HL-60 (cell line): ENCODE results near the gene TPP2.

Experiments
- DNase-seq, 2 experiments: peaks; one replicate each; pipeline ENCODE4 v3.0.0-alpha.2; 2010 to 2020; ENCODE audit warnings: low read depth in 1 of 2, low spot score in 1 of 2
- H3K27ac ChIP-seq: fragments of 250-450 bp; sonication (Bioruptor Pico); replicated peaks from 2 replicates; pipeline ENCODE4 v1.5.1; 2020; ENCODE audit warnings: mild to moderate bottlenecking, moderate library complexity
- H3K27me3 ChIP-seq: fragments of 250-450 bp; sonication (Bioruptor Pico); 2 replicates; pipeline ENCODE4 v1.5.1; 2021; ENCODE audit warnings: mild to moderate bottlenecking, moderate library complexity; ENCODE audit not compliant: insufficient read depth, poor library complexity, severe bottlenecking
- H3K4me3 ChIP-seq: replicated peaks from 2 replicates; pipeline ENCODE4 v1.5.1; 2011; ENCODE audit warnings: mild to moderate bottlenecking, control low read depth, low read length; ENCODE audit not compliant: insufficient read depth
- CTCF ChIP-seq: IDR thresholded peaks from one replicate; pipeline ENCODE4 v1.5.1; 2011; ENCODE audit warnings: low read length, control low read depth, inconsistent platforms; ENCODE audit not compliant: insufficient read depth
- GABPA ChIP-seq: IDR thresholded peaks from 2 replicates; pipeline ENCODE4 v1.6.1; 2012; ENCODE audit warnings: low read depth
- POLR2AphosphoS5 ChIP-seq: IDR thresholded peaks from 2 replicates; pipeline ENCODE4 v1.6.1; 2012; ENCODE audit warnings: low read depth
- SPI1 ChIP-seq: IDR thresholded peaks from 2 replicates; pipeline ENCODE4 v1.6.1; 2012; ENCODE audit warnings: low read depth, mild to moderate bottlenecking, borderline replicate concordance
- TF ChIP-seq, protein P1 (sequence below): IDR thresholded peaks from 2 replicates; pipeline ENCODE4 v1.6.1; 2012; ENCODE audit warnings: low read depth; ENCODE audit not compliant: insufficient replicate concordance

TPP2 gene

DNA sequence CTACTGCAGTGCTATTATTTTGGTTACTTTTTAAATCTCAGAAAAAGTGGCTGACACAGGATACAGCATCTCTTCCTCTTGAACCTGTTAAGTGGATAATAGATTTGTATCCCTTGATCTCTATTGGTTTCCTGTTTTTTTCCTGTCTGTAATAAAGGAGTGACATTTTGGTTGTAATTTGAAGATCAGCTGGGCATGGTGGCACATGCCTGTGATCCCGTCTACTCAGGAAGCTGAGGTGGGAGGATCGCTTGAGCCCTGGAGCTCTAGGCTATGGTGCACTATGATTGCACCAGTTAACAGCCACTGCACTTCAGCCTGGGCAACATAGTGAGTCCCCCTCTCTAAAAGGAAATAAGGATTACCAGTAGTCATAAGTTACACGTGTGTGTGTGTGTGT is 51.3 kb downstream of the TPP2 start:
- no peak for DNase-seq
- Histone ChIP-seq H3K27me3 (no peaks in the 10 kb centered on the region), H3K27ac (no peak overlapping the region), H3K4me3 (no peak overlapping the region)
- TF ChIP-seq CTCF (no peak), SPI1 (no peak), GABPA (no peak), POLR2AphosphoS5 (no peak)
- TF ChIP-seq, protein P1, sequence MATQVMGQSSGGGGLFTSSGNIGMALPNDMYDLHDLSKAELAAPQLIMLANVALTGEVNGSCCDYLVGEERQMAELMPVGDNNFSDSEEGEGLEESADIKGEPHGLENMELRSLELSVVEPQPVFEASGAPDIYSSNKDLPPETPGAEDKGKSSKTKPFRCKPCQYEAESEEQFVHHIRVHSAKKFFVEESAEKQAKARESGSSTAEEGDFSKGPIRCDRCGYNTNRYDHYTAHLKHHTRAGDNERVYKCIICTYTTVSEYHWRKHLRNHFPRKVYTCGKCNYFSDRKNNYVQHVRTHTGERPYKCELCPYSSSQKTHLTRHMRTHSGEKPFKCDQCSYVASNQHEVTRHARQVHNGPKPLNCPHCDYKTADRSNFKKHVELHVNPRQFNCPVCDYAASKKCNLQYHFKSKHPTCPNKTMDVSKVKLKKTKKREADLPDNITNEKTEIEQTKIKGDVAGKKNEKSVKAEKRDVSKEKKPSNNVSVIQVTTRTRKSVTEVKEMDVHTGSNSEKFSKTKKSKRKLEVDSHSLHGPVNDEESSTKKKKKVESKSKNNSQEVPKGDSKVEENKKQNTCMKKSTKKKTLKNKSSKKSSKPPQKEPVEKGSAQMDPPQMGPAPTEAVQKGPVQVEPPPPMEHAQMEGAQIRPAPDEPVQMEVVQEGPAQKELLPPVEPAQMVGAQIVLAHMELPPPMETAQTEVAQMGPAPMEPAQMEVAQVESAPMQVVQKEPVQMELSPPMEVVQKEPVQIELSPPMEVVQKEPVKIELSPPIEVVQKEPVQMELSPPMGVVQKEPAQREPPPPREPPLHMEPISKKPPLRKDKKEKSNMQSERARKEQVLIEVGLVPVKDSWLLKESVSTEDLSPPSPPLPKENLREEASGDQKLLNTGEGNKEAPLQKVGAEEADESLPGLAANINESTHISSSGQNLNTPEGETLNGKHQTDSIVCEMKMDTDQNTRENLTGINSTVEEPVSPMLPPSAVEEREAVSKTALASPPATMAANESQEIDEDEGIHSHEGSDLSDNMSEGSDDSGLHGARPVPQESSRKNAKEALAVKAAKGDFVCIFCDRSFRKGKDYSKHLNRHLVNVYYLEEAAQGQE: no peak

DNA sequence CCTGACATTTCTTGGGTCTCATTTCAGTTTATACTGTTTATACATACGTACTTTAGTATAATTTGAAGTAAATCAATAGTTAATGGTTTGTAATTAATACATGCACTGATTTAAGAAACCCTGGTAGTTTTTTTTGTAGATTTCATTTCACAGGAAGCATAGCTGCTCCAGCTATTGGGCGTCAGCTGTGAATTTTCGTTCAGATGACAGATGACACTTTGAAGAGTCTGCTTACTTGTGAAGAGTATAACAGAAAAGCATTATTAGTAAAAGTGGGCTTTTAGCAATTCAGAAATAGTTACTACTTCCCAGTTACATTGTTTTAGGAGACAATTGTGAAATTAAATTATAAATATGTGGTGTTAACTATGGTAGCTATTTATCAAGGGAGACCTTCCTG is 53.7 kb downstream of the TPP2 start:
- Histone ChIP-seq H3K27me3 (no peaks in the 10 kb centered on the region), H3K27ac (no peak overlapping the region), H3K4me3 (no peak overlapping the region)
- no peak for DNase-seq
- no peak for TF ChIP-seq GABPA
- TF ChIP-seq POLR2AphosphoS5: no peak
- TF ChIP-seq CTCF: no peak
- TF ChIP-seq SPI1: no peak

- no peak for DNase-seq
- H3K27me3 ChIP-seq: no peaks in the 10 kb centered on the region
- TF ChIP-seq, protein P1: no peak
- TF ChIP-seq SPI1 (no peak), GABPA (no peak), POLR2AphosphoS5 (no peak), CTCF (no peak)
- no peak overlapping the region for H3K4me3 ChIP-seq
- H3K27ac ChIP-seq: no peak overlapping the region
Measured at GRCh38 chr13:102651392-102651791, 54.6 kb downstream of the TPP2 start.

DNA sequence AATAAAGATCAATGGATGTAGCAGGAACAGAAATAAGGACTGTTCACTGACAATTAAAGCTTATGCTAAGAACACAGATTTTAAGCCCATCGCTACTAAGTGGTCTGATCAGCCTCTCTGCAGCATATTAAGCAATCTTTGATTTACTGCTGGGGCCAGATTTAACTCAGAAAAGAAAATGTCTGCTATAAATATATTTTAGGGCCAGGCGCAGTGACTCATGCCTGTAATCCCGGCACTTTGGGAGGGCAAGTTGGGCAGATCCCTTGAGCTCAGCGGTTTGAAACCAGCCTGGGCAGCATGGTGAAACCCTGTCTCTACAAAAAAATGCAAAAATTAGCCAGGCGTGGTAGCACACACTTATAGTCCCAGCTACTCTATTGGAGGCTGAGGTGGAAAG is 55.1 kb downstream of the TPP2 start:
- H3K27ac ChIP-seq: no peak overlapping the region

More for the DNA sequence above, 55.1 kb downstream of the TPP2 start:
- no peaks in the 10 kb centered on the region for H3K27me3 ChIP-seq
- no peak for DNase-seq
- TF ChIP-seq GABPA: no peak
- no peak overlapping the region for H3K4me3 ChIP-seq
